Peyer's patch (tissue), 4 donors: ENCODE results near the gene PPP1CA.

Source experiments
- POLR2A ChIP-seq, 2 donors: fragments of 450-650 bp; IDR thresholded peaks; one replicate each; pipeline ENCODE4 v1.5.1; 2017; ENCODE audit warnings: antibody characterized with exemption in 2 of 2, mild to moderate bottlenecking in 2 of 2, moderate library complexity in 2 of 2
- TF ChIP-seq, protein P1 (sequence below), 6 experiments: fragments of 450-650 bp in 4 of 6; fragments of 200-600 bp in 2 of 6; sonication (generic) in 1 of 6; IDR thresholded peaks; one replicate each; pipeline ENCODE4 v1.5.1; 2017 to 2019; ENCODE audit warnings: antibody characterized with exemption in 6 of 6, mild to moderate bottlenecking in 3 of 6, moderate library complexity in 1 of 6

DNA sequence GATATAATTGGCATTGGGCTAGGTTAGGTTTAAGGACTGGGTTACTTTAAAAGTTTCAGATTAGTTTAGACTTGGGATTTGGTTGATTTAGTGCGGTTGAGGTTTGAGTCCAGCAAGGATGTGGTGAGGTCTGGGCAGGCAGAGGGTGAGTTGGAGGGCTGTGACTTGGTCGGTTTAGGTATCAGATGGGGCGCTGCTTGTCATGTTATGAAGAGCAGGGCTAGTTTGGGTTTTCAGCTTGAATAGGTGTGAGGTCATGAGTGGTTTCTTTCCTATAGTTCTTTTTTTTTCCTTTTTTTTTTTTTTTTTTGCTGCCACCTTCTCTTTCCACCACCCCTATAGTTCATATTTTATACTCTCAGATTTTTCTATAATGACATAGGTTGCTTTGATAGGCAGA, 33.0 kb downstream of the PPP1CA start:
- TF ChIP-seq, protein P1, sequence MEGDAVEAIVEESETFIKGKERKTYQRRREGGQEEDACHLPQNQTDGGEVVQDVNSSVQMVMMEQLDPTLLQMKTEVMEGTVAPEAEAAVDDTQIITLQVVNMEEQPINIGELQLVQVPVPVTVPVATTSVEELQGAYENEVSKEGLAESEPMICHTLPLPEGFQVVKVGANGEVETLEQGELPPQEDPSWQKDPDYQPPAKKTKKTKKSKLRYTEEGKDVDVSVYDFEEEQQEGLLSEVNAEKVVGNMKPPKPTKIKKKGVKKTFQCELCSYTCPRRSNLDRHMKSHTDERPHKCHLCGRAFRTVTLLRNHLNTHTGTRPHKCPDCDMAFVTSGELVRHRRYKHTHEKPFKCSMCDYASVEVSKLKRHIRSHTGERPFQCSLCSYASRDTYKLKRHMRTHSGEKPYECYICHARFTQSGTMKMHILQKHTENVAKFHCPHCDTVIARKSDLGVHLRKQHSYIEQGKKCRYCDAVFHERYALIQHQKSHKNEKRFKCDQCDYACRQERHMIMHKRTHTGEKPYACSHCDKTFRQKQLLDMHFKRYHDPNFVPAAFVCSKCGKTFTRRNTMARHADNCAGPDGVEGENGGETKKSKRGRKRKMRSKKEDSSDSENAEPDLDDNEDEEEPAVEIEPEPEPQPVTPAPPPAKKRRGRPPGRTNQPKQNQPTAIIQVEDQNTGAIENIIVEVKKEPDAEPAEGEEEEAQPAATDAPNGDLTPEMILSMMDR (IDR thresholded peaks at IDR 0.05), result no peak
- TF ChIP-seq POLR2A (IDR thresholded peaks at IDR 0.05), result no peak
